H1 (cell line): Measurements from ENCODE around the gene METTL1. TPM values are rescaled to one million over a fixed set of nuclear protein-coding genes. Genes with fewer than 3 reads are reported as not detected.

Experiments used
- CTCF ChIA-PET: fragments of 300-600 bp; sonication (Branson Sonifier 250); formaldehyde crosslinking; loops from one replicate; lab custom pipeline; 2021; ENCODE audit not compliant: partially characterized antibody; lab: Charles Lee
- POLR2A ChIA-PET: fragments of 300-600 bp; sonication (Branson Sonifier 250); formaldehyde crosslinking; loops from one replicate; lab custom pipeline; 2021; ENCODE audit warnings: inconsistent platforms; ENCODE audit not compliant: partially characterized antibody; lab: Charles Lee
- DNase-seq, 2 experiments: peaks; one replicate each; pipeline versions ENCODE4 v3.0.0 to v3.0.0-alpha.2; 2010 to 2022; ENCODE audit warnings: low spot score in 2 of 2, low read depth in 1 of 2, mixed read lengths in 1 of 2
- FAIRE-seq: peaks from 2 replicates; lab custom pipeline; 2011; peaks lifted over from hg19 to GRCh38; lab: Jason Lieb, UNC
- H2AFZ ChIP-seq: 2 replicates; pipeline ENCODE4 v1.8.1; 2012; ENCODE audit warnings: low read length, inconsistent platforms
- H2AK5ac ChIP-seq: 2 replicates; pipeline ENCODE4 v1.6.1; 2013; ENCODE audit warnings: low read depth, low read length
- H2BK120ac ChIP-seq: replicated peaks from 2 replicates; pipeline ENCODE3; 2013; ENCODE audit warnings: low read depth, low read length, inconsistent platforms
- H2BK12ac ChIP-seq: 2 replicates; pipeline ENCODE4 v1.6.1; 2013; ENCODE audit warnings: low read depth, low read length
- H2BK15ac ChIP-seq: 2 replicates; pipeline ENCODE4 v1.6.1; 2013; ENCODE audit warnings: low read length
- H2BK20ac ChIP-seq: 2 replicates; pipeline ENCODE4 v1.6.1; 2013; ENCODE audit warnings: low read length
- H2BK5ac ChIP-seq: 2 replicates; pipeline ENCODE4 v1.6.1; 2013; ENCODE audit warnings: low read depth, low read length
- H3K14ac ChIP-seq: 2 replicates; pipeline ENCODE4 v1.6.1; 2013; ENCODE audit warnings: inconsistent platforms; ENCODE audit not compliant: insufficient read length
- H3K18ac ChIP-seq: 2 replicates; pipeline ENCODE4 v1.6.1; 2013; ENCODE audit warnings: low read length; ENCODE audit errors: extremely low read depth
- H3K23ac ChIP-seq: 2 replicates; pipeline ENCODE4 v1.6.1; 2013; ENCODE audit warnings: inconsistent platforms; ENCODE audit not compliant: insufficient read length
- H3K23me2 ChIP-seq: 2 replicates; pipeline ENCODE4 v1.6.1; 2013; ENCODE audit warnings: low read depth, low read length
- H3K27ac ChIP-seq: 2 replicates; pipeline ENCODE4 v1.6.1; 2011; ENCODE audit warnings: low read depth, low read length, inconsistent platforms
- H3K27me3 ChIP-seq, 4 experiments: replicated peaks in 1 of 4; 1 replicate in 1 of 4; 2 replicates in 3 of 4; pipeline versions ENCODE4 v1.6.1 to v1.8.1; 2011 to 2013; ENCODE audit warnings: low read length in 3 of 4, mild to moderate bottlenecking in 3 of 4, inconsistent platforms in 2 of 4, mixed read lengths in 2 of 4, moderate library complexity in 1 of 4; ENCODE audit not compliant: control insufficient read depth in 3 of 4, insufficient read depth in 3 of 4; ENCODE audit errors: extremely low read depth in 1 of 4
- H3K36me3 ChIP-seq, 4 experiments: 2 replicates each; pipeline versions ENCODE4 v1.6.1 to v1.8.1; 2011 to 2013; ENCODE audit warnings: mild to moderate bottlenecking in 4 of 4, low read length in 3 of 4, moderate library complexity in 2 of 4, control low read depth in 1 of 4, inconsistent platforms in 1 of 4; ENCODE audit not compliant: insufficient read depth in 4 of 4, control insufficient read depth in 2 of 4
- H3K4ac ChIP-seq: replicated peaks from 2 replicates; pipeline ENCODE3; 2013; ENCODE audit warnings: low read length, low read depth, mixed read lengths, inconsistent platforms; ENCODE audit not compliant: insufficient read length
- H3K4me1 ChIP-seq, 4 experiments: replicated peaks in 1 of 4; 1 replicate in 1 of 4; 2 replicates in 3 of 4; pipeline versions ENCODE4 v1.6.1 to v1.8.1; 2011 to 2013; ENCODE audit warnings: low read length in 3 of 4, inconsistent platforms in 2 of 4, mixed read lengths in 1 of 4; ENCODE audit not compliant: insufficient read depth in 4 of 4, control insufficient read depth in 3 of 4
- H3K4me2 ChIP-seq, 2 experiments: 2 replicates each; pipeline versions ENCODE4 v1.6.1 to v1.8.1; 2011 to 2013; ENCODE audit warnings: low read depth in 2 of 2, low read length in 2 of 2, control low read depth in 1 of 2, inconsistent platforms in 1 of 2, mild to moderate bottlenecking in 1 of 2; ENCODE audit not compliant: insufficient read depth in 1 of 2
- H3K4me3 ChIP-seq, 4 experiments: fragments of 200-600, 300-600 bp in 1 of 4; sonication (generic), shearing (Covaris generic), sonication (Bioruptor Twin) in 1 of 4; 2 replicates each; pipeline versions ENCODE4 v1.5.1 to v1.8.1; 2011 to 2016; ENCODE audit warnings: low read length in 4 of 4, low read depth in 3 of 4, control low read depth in 2 of 4, inconsistent platforms in 2 of 4, mild to moderate bottlenecking in 2 of 4, mixed read lengths in 1 of 4, moderate library complexity in 1 of 4; ENCODE audit not compliant: insufficient read depth in 2 of 4; ENCODE audit errors: extremely low read depth in 1 of 4
- H3K56ac ChIP-seq: replicated peaks from 2 replicates; pipeline ENCODE3; 2013; ENCODE audit warnings: low read depth, mild to moderate bottlenecking, mixed read lengths, low read length, inconsistent platforms; ENCODE audit not compliant: insufficient read length
- H3K79me1 ChIP-seq: 2 replicates; pipeline ENCODE4 v1.6.1; 2013; ENCODE audit warnings: low read depth, low read length, control low read depth
- H3K79me2 ChIP-seq, 2 experiments: 2 replicates each; pipeline versions ENCODE4 v1.6.1 to v1.8.1; 2012 to 2013; ENCODE audit warnings: low read length in 2 of 2, mild to moderate bottlenecking in 2 of 2, inconsistent platforms in 1 of 2; ENCODE audit not compliant: insufficient read depth in 2 of 2, control insufficient read depth in 1 of 2
- H3K9ac ChIP-seq, 4 experiments: replicated peaks in 1 of 4; 1 replicate in 1 of 4; 2 replicates in 3 of 4; pipeline versions ENCODE4 v1.6.1 to v1.8.1; 2011 to 2013; ENCODE audit warnings: low read depth in 3 of 4, low read length in 3 of 4, control low read depth in 2 of 4, mild to moderate bottlenecking in 2 of 4, moderate library complexity in 2 of 4, inconsistent platforms in 1 of 4; ENCODE audit errors: extremely low read depth in 1 of 4
- H3K9me3 ChIP-seq, 2 experiments: 2 replicates each; pipeline versions ENCODE4 v1.6.1 to v1.8.1; 2012 to 2013; ENCODE audit warnings: mild to moderate bottlenecking in 2 of 2, moderate library complexity in 2 of 2, control low read depth in 1 of 2, inconsistent platforms in 1 of 2, low read depth in 1 of 2, low read length in 1 of 2, mixed read lengths in 1 of 2; ENCODE audit not compliant: insufficient read depth in 2 of 2
- H4K20me1 ChIP-seq, 2 experiments: replicated peaks in 1 of 2; 2 replicates each; pipeline versions ENCODE3 to v1.8.1; 2011 to 2013; ENCODE audit warnings: inconsistent platforms in 2 of 2, low read length in 2 of 2, mild to moderate bottlenecking in 1 of 2; ENCODE audit not compliant: insufficient read depth in 2 of 2, control insufficient read depth in 1 of 2
- H4K5ac ChIP-seq: 2 replicates; pipeline ENCODE4 v1.6.1; 2013; ENCODE audit warnings: low read length, low read depth, mixed read lengths, inconsistent platforms; ENCODE audit not compliant: insufficient read length
- H4K8ac ChIP-seq: 2 replicates; pipeline ENCODE4 v1.8.0; 2013; ENCODE audit warnings: mild to moderate bottlenecking, moderate library complexity, low read length, inconsistent platforms; ENCODE audit not compliant: insufficient read depth; ENCODE audit errors: extremely low read depth
- H4K91ac ChIP-seq: replicated peaks from 2 replicates; pipeline ENCODE3; 2013; ENCODE audit warnings: low read length, mixed read lengths, inconsistent platforms; ENCODE audit not compliant: insufficient read length
- ASH2L ChIP-seq: fragments of 200-600, 300-600 bp; sonication (generic); IDR thresholded peaks from one replicate; pipeline ENCODE4 v1.7.1; 2017; ENCODE audit warnings: low read length
- ATF3 ChIP-seq: IDR thresholded peaks from 2 replicates; pipeline ENCODE4 v1.6.1; 2011; ENCODE audit warnings: low read depth, mild to moderate bottlenecking, low read length; ENCODE audit not compliant: insufficient read depth
- CEBPB ChIP-seq: IDR thresholded peaks from 2 replicates; pipeline ENCODE4 v1.6.1; 2012; ENCODE audit warnings: low read depth, low read length
- EP300 ChIP-seq, 2 experiments: IDR thresholded peaks; 1 replicate in 1 of 2; 2 replicates in 1 of 2; pipeline ENCODE4 v1.6.1; 2011 to 2012; ENCODE audit warnings: low read depth in 2 of 2, low read length in 2 of 2, mild to moderate bottlenecking in 2 of 2, borderline replicate concordance in 1 of 2, inconsistent platforms in 1 of 2, moderate library complexity in 1 of 2
- FOSL1 ChIP-seq: IDR thresholded peaks from 2 replicates; pipeline ENCODE4 v1.6.1; 2011; ENCODE audit warnings: mild to moderate bottlenecking, low read depth, low read length, moderate library complexity; ENCODE audit not compliant: insufficient read depth
- GTF2F1 ChIP-seq: IDR thresholded peaks from 2 replicates; pipeline ENCODE4 v1.6.1; 2012; ENCODE audit warnings: low read depth, low read length, improper control_type of control experiment, borderline replicate concordance
- KDM1A ChIP-seq: fragments of 200-600, 300-600 bp; sonication (generic); IDR thresholded peaks from 2 replicates; pipeline ENCODE4 v1.7.1; 2016; ENCODE audit warnings: mild to moderate bottlenecking, low read length, borderline replicate concordance
- TAF1 ChIP-seq: IDR thresholded peaks from 2 replicates; pipeline ENCODE4 v1.6.1; 2011; ENCODE audit warnings: mild to moderate bottlenecking, low read depth, low read length
- WGBS, 2 experiments: shearing (Covaris generic) in 1 of 2; methylation state at CpG; one replicate each; pipeline versions ENCODE4 v1.1.6 to v1.1.7; 2013 to 2015; ENCODE audit warnings: low lambda C conversion rate in 2 of 2, mixed read lengths in 2 of 2, inconsistent platforms in 1 of 2, low coverage in 1 of 2, missing lambda C conversion rate in 1 of 2; ENCODE audit not compliant: insufficient replicate concordance in 2 of 2, insufficient coverage in 1 of 2, insufficient read length in 1 of 2; ENCODE audit errors: extremely low coverage in 1 of 2, missing lambda C conversion rate in 1 of 2; 5-methylcytosine and 5-hydroxymethylcytosine counted together
- polyA plus RNA-seq, 7 experiments: library from polyadenylated mRNA; depleted of rRNA in 3 of 7; stranded (reverse) in 5 of 7; unstranded in 2 of 7; fragments of >200 nt in 5 of 7; fragments of 200-250 nt in 2 of 7; gene quantifications; 1 replicate in 5 of 7; 2 replicates in 1 of 7; 4 replicates in 1 of 7; pipeline versions ENCODE4 v1.2.1 to v1.2.3, GENCODE V29; 2011 to 2013; ENCODE audit warnings: missing spikeins in 2 of 7, mixed read lengths in 2 of 7
- total RNA-seq: library from RNA; stranded (reverse); fragmentation: NEBNext Ultra II Directional; extraction: Animal tissue kit (Norgen Biotek cat#: 25700); gene quantifications from 2 replicates; pipeline ENCODE4 v1.2.1, GENCODE V29; 2021

The METTL1 gene
- total and polyA plus RNA-seq, 2 of the 8 experiments (the other 6 are each of a cell fraction or from before 2014, with no cell fraction given) = 40.5 to 46.0 TPM

- H3K14ac ChIP-seq = no peak overlapping the region
- WGBS, 2 experiments = 96% methylated on average over 1 of the region's 1 CpG; no CpG with 5 or more reads in 1 of the 2 experiments
- H3K9me3 ChIP-seq = no peaks in the 10 kb centered on the region
- no peaks in the 10 kb centered on the region for H4K20me1 ChIP-seq
- no peaks in the 10 kb centered on the region for H3K27me3 ChIP-seq
- H3K4ac ChIP-seq = no peak overlapping the region
- H3K27ac ChIP-seq = no peak overlapping the region
- H2BK120ac ChIP-seq = no peak overlapping the region
- H3K23me2 ChIP-seq = no peaks in the 10 kb centered on the region
- CTCF ChIA-PET = interaction anchor here (1.1 kb wide), 2 partner anchors 10 to 14 kb away, joined by 3 to 4 read pairs; partner anchors contain the start of gene TSFM
- no peak overlapping the region for H2AFZ ChIP-seq
- H3K18ac ChIP-seq = no peak overlapping the region
- H3K4me2 ChIP-seq = no peak overlapping the region
- H2BK5ac ChIP-seq = no peak overlapping the region
- H4K91ac ChIP-seq = no peak overlapping the region
- no peak overlapping the region for H3K56ac ChIP-seq
- no peak overlapping the region for H2BK15ac ChIP-seq
- POLR2A ChIA-PET = interaction anchor here (1.6 to 8.0 kb wide), 2 partner anchors 10 to 21 kb away, joined by 5 to 71 read pairs; partner anchors contain the start of gene AVIL
- H4K8ac ChIP-seq = no peak overlapping the region
- no peaks in the 10 kb centered on the region for H3K4me1 ChIP-seq
- no peak overlapping the region for H2BK20ac ChIP-seq
- H2AK5ac ChIP-seq = no peak overlapping the region
- no peak for TF ChIP-seq FOSL1
- TF ChIP-seq EP300 (IDR thresholded peaks at IDR 0.05; ENCODE audit: borderline replicate concordance in 1 of 2, low read depth in 2 of 2, low read length in 2 of 2) = no peak
- no peak for TF ChIP-seq ATF3
- no peak for TF ChIP-seq CEBPB
- no peak for TF ChIP-seq TAF1
- no peak for TF ChIP-seq ASH2L
- no peak for TF ChIP-seq KDM1A
- TF ChIP-seq GTF2F1 = no peak
- H3K36me3 ChIP-seq = peaks cover 2 to 32% (median 17%) of the 10 kb centered on the region in 4 experiments; a peak in 7 of 8 replicates
- no peaks in the 10 kb centered on the region; the same call in 1 of the 2 replicates for H3K79me1 ChIP-seq
- H3K23ac ChIP-seq = no peak overlapping the region
- DNase-seq = no peak
- no peak overlapping the region for H2BK12ac ChIP-seq
- H4K5ac ChIP-seq = no peak overlapping the region
- no peak for FAIRE-seq
- no peaks in the 10 kb centered on the region for H3K79me2 ChIP-seq
- no peak overlapping the region for H3K4me3 ChIP-seq
- H3K9ac ChIP-seq = no peak overlapping the region
These were observed 25.1 kb upstream of the METTL1 start for GRCh38 chr12:57796996-57797395.
